Testis (tissue), 2 donors: ENCODE data around the gene UBAP2L.

Experiments
- CTCF ChIP-seq, 3 experiments: fragments of 450-650 bp in 2 of 3; fragments of 200-600 bp in 1 of 3; sonication (generic) in 1 of 3; IDR thresholded peaks; one replicate each; pipeline ENCODE4 v1.5.1; 2016 to 2019; ENCODE audit warnings: antibody characterized with exemption in 3 of 3, mild to moderate bottlenecking in 2 of 3, moderate library complexity in 1 of 3
- POLR2A ChIP-seq: fragments of 450-650 bp; IDR thresholded peaks from one replicate; pipeline ENCODE4 v1.6.1; 2017; ENCODE audit warnings: antibody characterized with exemption, mild to moderate bottlenecking, moderate library complexity

DNA sequence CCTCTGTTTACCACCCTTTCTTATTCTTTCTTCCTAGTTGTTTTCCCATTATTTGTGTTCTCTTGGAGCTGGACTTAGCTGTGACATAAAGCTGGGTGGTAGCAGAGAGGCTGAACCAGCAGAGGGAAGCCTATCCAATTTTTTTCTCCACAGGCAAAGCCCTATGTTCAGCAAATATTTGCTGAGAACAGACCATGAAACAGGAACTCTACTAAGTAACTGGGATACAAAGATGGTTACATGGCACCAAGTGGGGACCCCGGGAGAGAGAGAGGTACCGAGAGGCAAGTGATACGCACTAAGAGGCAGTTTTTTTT, 21.2 kb upstream of the UBAP2L start:
- TF ChIP-seq CTCF (IDR thresholded peaks at IDR 0.05), result no peak
- TF ChIP-seq POLR2A, result no peak
